K562 (cell line): ENCODE results near the gene ZNHIT3. TPM values are rescaled to one million over a fixed set of nuclear protein-coding genes. Genes with fewer than 3 reads are reported as not detected.

Source experiments
- ATF1 ChIP-seq, 2 experiments: fragments of 450-650 bp in 1 of 2; IDR thresholded peaks; 2 replicates each; pipeline ENCODE4 v1.6.1; 2016; ENCODE audit warnings: missing compliant biosample characterization in 1 of 2, missing genetic modification characterization in 1 of 2
- DMBX1 ChIP-seq: fragments of 250-450 bp; sonication (Bioruptor Pico); IDR thresholded peaks from 2 replicates; pipeline ENCODE4 v1.8.0; 2022; ENCODE audit warnings: inconsistent platforms, mild to moderate bottlenecking, moderate library complexity, borderline replicate concordance
- DNMT1 ChIP-seq: fragments of 450-650 bp; IDR thresholded peaks from 2 replicates; pipeline ENCODE4 v1.6.1; 2016; ENCODE audit warnings: antibody characterized with exemption, mild to moderate bottlenecking
- EGR1 ChIP-seq: fragments of 450-650 bp; conservative IDR thresholded peaks from 2 replicates; pipeline ENCODE4 v1.6.1; 2017; ENCODE audit warnings: mild to moderate bottlenecking
- XRCC4 ChIP-seq: IDR thresholded peaks from one replicate; pipeline ENCODE4 v1.6.1; 2011; ENCODE audit not compliant: insufficient read depth, insufficient read length; ENCODE audit errors: extremely low read depth
- YBX1 ChIP-seq: fragments of 450-650 bp; IDR thresholded peaks from 2 replicates; pipeline ENCODE4 v1.7.1; 2016; ENCODE audit warnings: mild to moderate bottlenecking
- ZNF12 ChIP-seq: sonication (generic); formaldehyde crosslinking; IDR thresholded peaks from 2 replicates; pipeline ENCODE4 v1.4.0; 2020; ENCODE audit warnings: mild to moderate bottlenecking, missing genetic modification reagents
- ZNF239 ChIP-seq: fragments of 250-450 bp; sonication (Bioruptor Pico); IDR thresholded peaks from 2 replicates; pipeline ENCODE4 v1.4.0; 2020; ENCODE audit warnings: mild to moderate bottlenecking
- ZNF75A ChIP-seq: fragments of 450-650 bp; formaldehyde crosslinking; IDR thresholded peaks from 2 replicates; pipeline ENCODE4 v1.4.0; 2020; ENCODE audit warnings: mild to moderate bottlenecking
- ZNF780A ChIP-seq: fragments of 250-450 bp; sonication (Bioruptor Pico); IDR thresholded peaks from 2 replicates; pipeline ENCODE4 v1.5.0; 2021; ENCODE audit warnings: mild to moderate bottlenecking
- polyA plus RNA-seq, 8 experiments: library from polyadenylated mRNA; depleted of rRNA in 4 of 8; stranded (reverse) in 5 of 8; unstranded in 3 of 8; fragments of >200 nt; fragmentation: Nextera tagmentation in 2 of 8; fragmentation: Illumina TruSeq in 1 of 8; extraction: Ambion mirVana in 2 of 8; extraction: Trizol in 1 of 8; gene quantifications; 2 replicates each; pipeline versions ENCODE4 v1.2.1 to v1.2.3, GENCODE V29; 2011 to 2014; ENCODE audit warnings: inconsistent platforms in 1 of 8, missing spikeins in 1 of 8
- total RNA-seq, 7 experiments: library from RNA; depleted of rRNA in 6 of 7; stranded (reverse); fragments of >200 nt in 6 of 7; fragmentation: Illumina TruSeq in 2 of 7; extraction: Trizol in 2 of 7; gene quantifications; 2 replicates each; pipeline versions ENCODE4 v1.2.1 to v1.2.3, GENCODE V29; 2011 to 2021; ENCODE audit warnings: low replicate concordance in 1 of 7
- TF ChIP-seq, protein P1 (sequence below): sonication (generic); formaldehyde crosslinking; IDR thresholded peaks from 2 replicates; pipeline ENCODE4 v1.8.1; 2023; ENCODE audit warnings: mild to moderate bottlenecking, missing genetic modification reagents, moderate library complexity
- TF ChIP-seq, protein P2 (sequence below): sonication (generic); formaldehyde crosslinking; IDR thresholded peaks from 2 replicates; pipeline ENCODE4 v1.8.0; 2022; ENCODE audit warnings: mild to moderate bottlenecking, missing genetic modification reagents
- TF ChIP-seq, protein P3 (sequence below): fragments of 250-450 bp; sonication (Bioruptor Pico); IDR thresholded peaks from 2 replicates; pipeline ENCODE4 v1.9.0; 2021; ENCODE audit warnings: mild to moderate bottlenecking, inconsistent platforms
- TF ChIP-seq, protein P4 (sequence below): fragments of 450-650 bp; formaldehyde crosslinking; IDR thresholded peaks from 2 replicates; pipeline ENCODE4 v1.4.0; 2020; ENCODE audit warnings: mild to moderate bottlenecking, moderate library complexity
- TF ChIP-seq, protein P5 (sequence below): fragments of 250-450 bp; sonication (Bioruptor Pico); IDR thresholded peaks from 2 replicates; pipeline ENCODE4 v1.5.0; 2021
- TF ChIP-seq, protein P6 (sequence below): sonication (generic); IDR thresholded peaks from 2 replicates; pipeline ENCODE4 v1.6.1; 2016

ZNHIT3 gene
- total and polyA plus RNA-seq, 9 of the 15 experiments (the other 6 are each of a cell fraction or from before 2014, with no cell fraction given) = 45.0 to 300 (median 88.4) TPM

DNA sequence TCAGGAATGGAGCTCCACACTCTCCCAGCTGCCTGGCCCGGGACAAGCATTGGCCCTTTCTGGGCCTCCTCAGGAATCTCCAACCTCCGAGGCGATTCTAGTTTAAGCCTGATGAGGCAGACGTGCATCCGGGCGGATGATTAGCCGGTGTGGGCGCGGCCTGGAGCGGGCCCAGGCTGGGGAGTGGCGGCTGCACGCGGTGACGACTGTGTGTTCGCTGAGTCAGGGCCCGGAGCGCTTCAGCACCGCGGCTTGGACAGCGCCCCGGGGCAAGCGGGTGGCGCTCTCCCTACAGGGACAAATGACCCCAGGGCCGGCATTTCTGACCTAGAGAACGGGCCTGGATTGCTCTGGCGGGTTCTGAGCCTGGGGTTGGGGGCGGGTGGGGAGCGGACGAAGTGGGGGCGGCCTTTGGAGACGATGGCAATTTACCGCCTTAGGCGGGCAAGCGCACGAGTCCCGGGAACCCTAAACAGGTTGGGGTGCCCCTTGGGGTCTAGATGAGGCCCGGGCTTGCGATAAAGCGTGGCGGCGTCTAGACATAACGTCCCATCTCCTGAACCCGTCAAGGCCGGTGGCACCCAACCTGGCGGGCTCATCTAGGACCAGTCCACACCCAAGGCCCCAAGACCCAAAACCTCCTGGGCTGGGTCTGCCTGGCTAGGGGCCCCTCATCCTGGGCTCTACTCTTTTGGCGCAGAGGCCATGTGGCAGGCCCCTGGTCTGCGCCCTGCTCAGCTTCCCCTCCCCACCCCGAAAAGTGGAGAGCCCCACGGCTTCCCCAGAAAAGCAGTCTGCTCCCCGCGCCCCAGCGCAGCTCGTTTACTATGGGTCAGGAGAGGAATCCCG, 22.3 kb upstream of the ZNHIT3 start (continued):
- TF ChIP-seq, protein P1, sequence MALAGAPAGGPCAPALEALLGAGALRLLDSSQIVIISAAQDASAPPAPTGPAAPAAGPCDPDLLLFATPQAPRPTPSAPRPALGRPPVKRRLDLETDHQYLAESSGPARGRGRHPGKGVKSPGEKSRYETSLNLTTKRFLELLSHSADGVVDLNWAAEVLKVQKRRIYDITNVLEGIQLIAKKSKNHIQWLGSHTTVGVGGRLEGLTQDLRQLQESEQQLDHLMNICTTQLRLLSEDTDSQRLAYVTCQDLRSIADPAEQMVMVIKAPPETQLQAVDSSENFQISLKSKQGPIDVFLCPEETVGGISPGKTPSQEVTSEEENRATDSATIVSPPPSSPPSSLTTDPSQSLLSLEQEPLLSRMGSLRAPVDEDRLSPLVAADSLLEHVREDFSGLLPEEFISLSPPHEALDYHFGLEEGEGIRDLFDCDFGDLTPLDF (CRISPR knock-in tag) = no peak
- TF ChIP-seq DNMT1 = no peak
- TF ChIP-seq DMBX1 = peak; percentile 71; the same call in 1 of the 2 replicates
- TF ChIP-seq, protein P2, sequence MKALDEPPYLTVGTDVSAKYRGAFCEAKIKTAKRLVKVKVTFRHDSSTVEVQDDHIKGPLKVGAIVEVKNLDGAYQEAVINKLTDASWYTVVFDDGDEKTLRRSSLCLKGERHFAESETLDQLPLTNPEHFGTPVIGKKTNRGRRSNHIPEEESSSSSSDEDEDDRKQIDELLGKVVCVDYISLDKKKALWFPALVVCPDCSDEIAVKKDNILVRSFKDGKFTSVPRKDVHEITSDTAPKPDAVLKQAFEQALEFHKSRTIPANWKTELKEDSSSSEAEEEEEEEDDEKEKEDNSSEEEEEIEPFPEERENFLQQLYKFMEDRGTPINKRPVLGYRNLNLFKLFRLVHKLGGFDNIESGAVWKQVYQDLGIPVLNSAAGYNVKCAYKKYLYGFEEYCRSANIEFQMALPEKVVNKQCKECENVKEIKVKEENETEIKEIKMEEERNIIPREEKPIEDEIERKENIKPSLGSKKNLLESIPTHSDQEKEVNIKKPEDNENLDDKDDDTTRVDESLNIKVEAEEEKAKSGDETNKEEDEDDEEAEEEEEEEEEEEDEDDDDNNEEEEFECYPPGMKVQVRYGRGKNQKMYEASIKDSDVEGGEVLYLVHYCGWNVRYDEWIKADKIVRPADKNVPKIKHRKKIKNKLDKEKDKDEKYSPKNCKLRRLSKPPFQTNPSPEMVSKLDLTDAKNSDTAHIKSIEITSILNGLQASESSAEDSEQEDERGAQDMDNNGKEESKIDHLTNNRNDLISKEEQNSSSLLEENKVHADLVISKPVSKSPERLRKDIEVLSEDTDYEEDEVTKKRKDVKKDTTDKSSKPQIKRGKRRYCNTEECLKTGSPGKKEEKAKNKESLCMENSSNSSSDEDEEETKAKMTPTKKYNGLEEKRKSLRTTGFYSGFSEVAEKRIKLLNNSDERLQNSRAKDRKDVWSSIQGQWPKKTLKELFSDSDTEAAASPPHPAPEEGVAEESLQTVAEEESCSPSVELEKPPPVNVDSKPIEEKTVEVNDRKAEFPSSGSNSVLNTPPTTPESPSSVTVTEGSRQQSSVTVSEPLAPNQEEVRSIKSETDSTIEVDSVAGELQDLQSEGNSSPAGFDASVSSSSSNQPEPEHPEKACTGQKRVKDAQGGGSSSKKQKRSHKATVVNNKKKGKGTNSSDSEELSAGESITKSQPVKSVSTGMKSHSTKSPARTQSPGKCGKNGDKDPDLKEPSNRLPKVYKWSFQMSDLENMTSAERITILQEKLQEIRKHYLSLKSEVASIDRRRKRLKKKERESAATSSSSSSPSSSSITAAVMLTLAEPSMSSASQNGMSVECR (CRISPR knock-in tag) = peak; percentile 66
- no peak for TF ChIP-seq ZNF780A (CRISPR knock-in tag)
- TF ChIP-seq ATF1 (CRISPR knock-in tag; IDR thresholded peaks at IDR 0.05) = no peak
- TF ChIP-seq ATF1 (tag; IDR thresholded peaks at IDR 0.05) = peak; percentile 43
- TF ChIP-seq, protein P3, sequence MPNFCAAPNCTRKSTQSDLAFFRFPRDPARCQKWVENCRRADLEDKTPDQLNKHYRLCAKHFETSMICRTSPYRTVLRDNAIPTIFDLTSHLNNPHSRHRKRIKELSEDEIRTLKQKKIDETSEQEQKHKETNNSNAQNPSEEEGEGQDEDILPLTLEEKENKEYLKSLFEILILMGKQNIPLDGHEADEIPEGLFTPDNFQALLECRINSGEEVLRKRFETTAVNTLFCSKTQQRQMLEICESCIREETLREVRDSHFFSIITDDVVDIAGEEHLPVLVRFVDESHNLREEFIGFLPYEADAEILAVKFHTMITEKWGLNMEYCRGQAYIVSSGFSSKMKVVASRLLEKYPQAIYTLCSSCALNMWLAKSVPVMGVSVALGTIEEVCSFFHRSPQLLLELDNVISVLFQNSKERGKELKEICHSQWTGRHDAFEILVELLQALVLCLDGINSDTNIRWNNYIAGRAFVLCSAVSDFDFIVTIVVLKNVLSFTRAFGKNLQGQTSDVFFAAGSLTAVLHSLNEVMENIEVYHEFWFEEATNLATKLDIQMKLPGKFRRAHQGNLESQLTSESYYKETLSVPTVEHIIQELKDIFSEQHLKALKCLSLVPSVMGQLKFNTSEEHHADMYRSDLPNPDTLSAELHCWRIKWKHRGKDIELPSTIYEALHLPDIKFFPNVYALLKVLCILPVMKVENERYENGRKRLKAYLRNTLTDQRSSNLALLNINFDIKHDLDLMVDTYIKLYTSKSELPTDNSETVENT (CRISPR knock-in tag) = no peak
- no peak for TF ChIP-seq XRCC4
- TF ChIP-seq, protein P4, sequence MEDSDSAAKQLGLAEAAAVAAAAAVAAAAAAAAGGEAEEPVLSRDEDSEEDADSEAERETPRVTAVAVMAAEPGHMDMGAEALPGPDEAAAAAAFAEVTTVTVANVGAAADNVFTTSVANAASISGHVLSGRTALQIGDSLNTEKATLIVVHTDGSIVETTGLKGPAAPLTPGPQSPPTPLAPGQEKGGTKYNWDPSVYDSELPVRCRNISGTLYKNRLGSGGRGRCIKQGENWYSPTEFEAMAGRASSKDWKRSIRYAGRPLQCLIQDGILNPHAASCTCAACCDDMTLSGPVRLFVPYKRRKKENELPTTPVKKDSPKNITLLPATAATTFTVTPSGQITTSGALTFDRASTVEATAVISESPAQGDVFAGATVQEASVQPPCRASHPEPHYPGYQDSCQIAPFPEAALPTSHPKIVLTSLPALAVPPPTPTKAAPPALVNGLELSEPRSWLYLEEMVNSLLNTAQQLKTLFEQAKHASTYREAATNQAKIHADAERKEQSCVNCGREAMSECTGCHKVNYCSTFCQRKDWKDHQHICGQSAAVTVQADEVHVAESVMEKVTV (CRISPR knock-in tag) = no peak
- TF ChIP-seq YBX1 = no peak
- TF ChIP-seq ZNF75A = no peak
- TF ChIP-seq, protein P5, sequence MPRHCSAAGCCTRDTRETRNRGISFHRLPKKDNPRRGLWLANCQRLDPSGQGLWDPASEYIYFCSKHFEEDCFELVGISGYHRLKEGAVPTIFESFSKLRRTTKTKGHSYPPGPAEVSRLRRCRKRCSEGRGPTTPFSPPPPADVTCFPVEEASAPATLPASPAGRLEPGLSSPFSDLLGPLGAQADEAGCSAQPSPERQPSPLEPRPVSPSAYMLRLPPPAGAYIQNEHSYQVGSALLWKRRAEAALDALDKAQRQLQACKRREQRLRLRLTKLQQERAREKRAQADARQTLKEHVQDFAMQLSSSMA = no peak
- TF ChIP-seq ZNF239 = no peak
- TF ChIP-seq, protein P6, sequence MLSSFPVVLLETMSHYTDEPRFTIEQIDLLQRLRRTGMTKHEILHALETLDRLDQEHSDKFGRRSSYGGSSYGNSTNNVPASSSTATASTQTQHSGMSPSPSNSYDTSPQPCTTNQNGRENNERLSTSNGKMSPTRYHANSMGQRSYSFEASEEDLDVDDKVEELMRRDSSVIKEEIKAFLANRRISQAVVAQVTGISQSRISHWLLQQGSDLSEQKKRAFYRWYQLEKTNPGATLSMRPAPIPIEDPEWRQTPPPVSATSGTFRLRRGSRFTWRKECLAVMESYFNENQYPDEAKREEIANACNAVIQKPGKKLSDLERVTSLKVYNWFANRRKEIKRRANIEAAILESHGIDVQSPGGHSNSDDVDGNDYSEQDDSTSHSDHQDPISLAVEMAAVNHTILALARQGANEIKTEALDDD = no peak
- no peak for TF ChIP-seq EGR1
- no peak for TF ChIP-seq ZNF12
